ENCODE results near the gene OPCML.

OPCML gene

GRCh38 chr11:132981131-132981956 lies 551.0 kb downstream of the OPCML start:
- no peak for DNase-seq (ENCODE audit: low read depth)

GRCh38 chr11:132980670-132981069 lies 551.6 kb downstream of the OPCML start:
- DNase-seq (ENCODE audit: low read depth) = no peak

- no peak for DNase-seq (ENCODE audit: low read depth)
Observed at GRCh38 chr11:132977746-132978145, 554.6 kb downstream of the OPCML start.

GRCh38 chr11:132977241-132977640 lies 555.1 kb downstream of the OPCML start:
- no peak for DNase-seq (ENCODE audit: low read depth)

- no peak for DNase-seq (ENCODE audit: low read depth)
Observed at GRCh38 chr11:132976115-132976514, 556.2 kb downstream of the OPCML start.

GRCh38 chr11:132973686-132974085 lies 558.6 kb downstream of the OPCML start:
- DNase-seq (ENCODE audit: low read depth) = no peak

- no peak for DNase-seq (ENCODE audit: low read depth)
Observed at GRCh38 chr11:132972565-132972964, 559.7 kb downstream of the OPCML start.

GRCh38 chr11:132971351-132971750 lies 561.0 kb downstream of the OPCML start:
- DNase-seq (ENCODE audit: low read depth) = no peak

GRCh38 chr11:132969892-132970291 lies 562.4 kb downstream of the OPCML start:
- no peak for DNase-seq (ENCODE audit: low read depth)

- peak; percentile 36 for DNase-seq (ENCODE audit: low read depth)
Observed at GRCh38 chr11:132962041-132962440, 570.3 kb downstream of the OPCML start.

- no peak for DNase-seq (ENCODE audit: low read depth)
Observed at GRCh38 chr11:132961453-132961852, 570.8 kb downstream of the OPCML start.

- DNase-seq (ENCODE audit: low read depth) = no peak
Observed at GRCh38 chr11:132960273-132961078, 571.8 kb downstream of the OPCML start.

GRCh38 chr11:132959693-132960092 lies 572.6 kb downstream of the OPCML start:
- DNase-seq (ENCODE audit: low read depth) = no peak

- no peak for DNase-seq (ENCODE audit: low read depth)
Observed at GRCh38 chr11:132957881-132958280, 574.4 kb downstream of the OPCML start.

GRCh38 chr11:132948252-132948651 lies 584.0 kb downstream of the OPCML start:
- DNase-seq (ENCODE audit: low read depth) = no peak

GRCh38 chr11:132944569-132944944 lies 587.7 kb downstream of the OPCML start:
- DNase-seq (ENCODE audit: low read depth) = no peak

GRCh38 chr11:132943706-132944568 lies 588.4 kb downstream of the OPCML start:
- no peak for DNase-seq (ENCODE audit: low read depth)

GRCh38 chr11:132943357-132943705 lies 589.0 kb downstream of the OPCML start:
- DNase-seq (ENCODE audit: low read depth) = no peak

GRCh38 chr11:132942611-132943356 lies 589.5 kb downstream of the OPCML start:
- no peak for DNase-seq (ENCODE audit: low read depth)

GRCh38 chr11:132941761-132942160 lies 590.5 kb downstream of the OPCML start:
- no peak for DNase-seq (ENCODE audit: low read depth)

GRCh38 chr11:132941024-132941646 lies 591.2 kb downstream of the OPCML start:
- DNase-seq (ENCODE audit: low read depth) = no peak

Data from HS-5 (cell line).